BE2C (cell line): ENCODE measurements around the gene AK4. TPM values are rescaled to one million over a fixed set of nuclear protein-coding genes. Genes with fewer than 3 reads are reported as not detected.
A peak's percentile ranks its signal among the peaks of the same experiment; 100 is the strongest.
"Not testable (repeated sequence)": the region's sequence is repeated elsewhere in the genome, so short reads cannot be mapped to it uniquely, and the experiment has no call there.

Source experiments
- DNase-seq: peaks from one replicate; pipeline ENCODE4 v3.0.0-alpha.2; 2020
- H3K27me3 ChIP-seq: fragments of 250-450 bp; sonication (Bioruptor Pico); 2 replicates; pipeline ENCODE4 v1.5.1; 2020; ENCODE audit warnings: mild to moderate bottlenecking
- H3K36me3 ChIP-seq: fragments of 250-450 bp; sonication (Bioruptor Pico); 2 replicates; pipeline ENCODE4 v1.5.1; 2020; ENCODE audit warnings: mild to moderate bottlenecking
- H3K4me1 ChIP-seq: fragments of 250-450 bp; sonication (Bioruptor Pico); 2 replicates; pipeline ENCODE4 v1.5.1; 2020
- H3K4me3 ChIP-seq: 2 replicates; pipeline ENCODE4 v1.5.1; 2011; ENCODE audit warnings: low read depth, low read length
- H3K9me3 ChIP-seq: fragments of 250-450 bp; sonication (Bioruptor Pico); 2 replicates; pipeline ENCODE4 v1.5.1; 2020
- CTCF ChIP-seq: IDR thresholded peaks from 2 replicates; pipeline ENCODE4 v1.5.1; 2012; ENCODE audit warnings: mild to moderate bottlenecking, low read depth, low read length
- polyA plus RNA-seq: library from polyadenylated mRNA; unstranded; fragments of >200 nt; gene quantifications from one replicate; pipeline ENCODE4 v1.2.1, GENCODE V29; 2012; ENCODE audit warnings: low read depth, missing spikeins; ENCODE audit not compliant: insufficient read length, insufficient read depth

Gene AK4
- 1.5 TPM for polyA plus RNA-seq

DNA sequence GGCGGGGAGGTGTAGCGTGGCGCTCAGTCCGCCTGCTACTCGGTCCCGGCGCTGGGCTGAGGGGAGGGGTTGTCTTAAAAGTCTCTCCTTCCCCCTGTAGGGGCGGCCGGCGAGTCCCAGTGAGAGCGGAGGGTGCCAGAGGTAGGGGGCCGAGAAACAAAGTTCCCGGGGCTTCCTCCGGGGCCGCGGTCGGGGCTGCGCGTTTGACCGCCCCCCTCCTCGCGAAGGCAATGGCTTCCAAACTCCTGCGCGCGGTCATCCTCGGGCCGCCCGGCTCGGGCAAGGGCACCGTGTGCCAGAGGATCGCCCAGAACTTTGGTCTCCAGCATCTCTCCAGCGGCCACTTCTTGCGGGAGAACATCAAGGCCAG lies at the start of gene AK4:
Gene AK4 (plus strand): TSS at position 26 of the 370 bp plus-strand sequence. CDS start 205 bp downstream, at position 231.
- H3K9me3 ChIP-seq, H3K36me3 ChIP-seq, H3K4me1 ChIP-seq: not testable (repeated sequence)
- peak; percentile 8 for DNase-seq
- Histone ChIP-seq H3K27me3 (peaks cover 23% of the 10 kb centered on the region), H3K4me3 (peak within 1 kb of the TSS; percentile 54)

GRCh38 chr1:65103807-65104206 lies 44.2 kb upstream of the AK4 start:
- Histone ChIP-seq H3K4me1 (no peaks in the 10 kb centered on the region), H3K4me3 (no peak overlapping the region), H3K9me3 (no peaks in the 10 kb centered on the region), H3K27me3 (no peaks in the 10 kb centered on the region), H3K36me3 (no peaks in the 10 kb centered on the region)
- no peak for DNase-seq
- no peak for TF ChIP-seq CTCF

DNA sequence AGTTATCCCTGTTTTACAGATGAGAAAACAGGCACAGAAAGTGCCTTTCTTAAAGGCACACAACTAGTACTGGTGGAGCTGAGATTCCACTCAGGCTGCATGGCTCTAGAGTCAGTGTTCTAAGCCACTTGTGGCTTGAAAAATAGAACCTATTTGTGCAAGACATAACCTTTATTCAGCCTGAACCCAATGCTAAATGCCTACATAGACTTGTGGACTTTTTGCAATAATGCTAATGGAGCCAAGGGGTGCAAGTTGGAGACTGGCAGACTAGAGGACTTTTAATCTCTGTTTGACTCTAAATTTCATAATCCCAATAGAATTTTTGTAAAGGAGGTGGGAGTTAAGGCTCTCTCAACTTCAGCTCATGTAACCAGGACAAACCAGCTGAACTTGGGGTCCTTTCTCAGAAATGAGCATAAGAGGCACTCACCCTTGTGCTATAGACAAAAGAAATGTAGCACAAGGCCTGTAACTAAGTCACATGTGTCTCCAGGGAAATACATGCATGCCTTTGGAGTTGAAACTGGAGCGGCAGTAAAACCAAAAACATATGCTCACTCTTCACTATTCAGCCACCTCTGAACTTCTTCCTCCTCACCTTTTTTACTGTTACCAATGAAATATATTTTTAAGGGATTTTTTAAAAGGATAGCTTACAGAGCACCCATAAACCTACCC lies 43.0 kb upstream of the AK4 start:
- Histone ChIP-seq H3K36me3 (no peaks in the 10 kb centered on the region), H3K4me1 (no peaks in the 10 kb centered on the region), H3K27me3 (no peaks in the 10 kb centered on the region), H3K4me3 (no peak overlapping the region), H3K9me3 (no peaks in the 10 kb centered on the region)
- TF ChIP-seq CTCF = no peak
- no peak for DNase-seq

GRCh38 chr1:65105596-65105995 lies 42.4 kb upstream of the AK4 start:
- no peaks in the 10 kb centered on the region for H3K9me3 ChIP-seq
- H3K36me3 ChIP-seq = no peaks in the 10 kb centered on the region
- TF ChIP-seq CTCF = no peak
- no peak for DNase-seq
- H3K4me1 ChIP-seq = no peaks in the 10 kb centered on the region
- H3K27me3 ChIP-seq = no peaks in the 10 kb centered on the region
- H3K4me3 ChIP-seq = no peak overlapping the region

DNA sequence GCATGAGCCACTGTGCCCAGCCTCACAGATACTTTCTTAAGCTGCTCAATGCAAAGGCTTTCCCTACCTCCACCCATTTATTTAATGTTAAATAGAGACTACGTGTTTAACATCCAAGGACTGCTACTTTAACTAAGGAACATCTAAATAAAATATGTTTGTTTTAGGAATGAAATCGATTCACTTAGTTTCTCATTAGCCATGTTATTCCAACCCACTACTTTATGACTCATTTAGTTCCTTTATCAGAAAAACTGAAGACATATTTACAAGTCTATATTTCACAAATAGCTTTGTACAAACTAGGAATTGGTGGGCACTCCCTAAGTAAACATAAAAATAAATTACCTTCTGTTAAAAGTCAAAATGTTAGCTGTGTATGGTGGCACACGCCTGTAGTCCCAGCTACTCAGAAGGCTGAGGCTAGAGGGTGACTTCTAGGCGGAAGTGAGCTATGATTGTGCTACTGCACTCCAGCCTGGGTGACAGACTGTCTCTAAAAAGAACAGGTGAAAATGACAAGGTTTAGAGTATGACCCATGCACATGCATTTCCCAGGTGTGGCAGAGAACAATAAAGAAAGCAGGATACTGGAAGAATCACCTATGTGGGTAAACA lies 39.9 kb upstream of the AK4 start:
- Histone ChIP-seq H3K9me3 (no peaks in the 10 kb centered on the region), H3K27me3 (no peaks in the 10 kb centered on the region), H3K4me1 (no peaks in the 10 kb centered on the region), H3K4me3 (no peak overlapping the region), H3K36me3 (no peaks in the 10 kb centered on the region)
- no peak for TF ChIP-seq CTCF
- no peak for DNase-seq

- no peak for TF ChIP-seq CTCF
- H3K4me3 ChIP-seq = no peak overlapping the region
- no peaks in the 10 kb centered on the region for H3K9me3 ChIP-seq
- peak; percentile 10 for DNase-seq
- H3K4me1 ChIP-seq = no peaks in the 10 kb centered on the region
- no peaks in the 10 kb centered on the region for H3K36me3 ChIP-seq
- no peaks in the 10 kb centered on the region for H3K27me3 ChIP-seq
Observed at GRCh38 chr1:65109487-65109886, 38.5 kb upstream of the AK4 start.
